ENCODE results near the gene LGALS7. TPM values are rescaled to one million over a fixed set of nuclear protein-coding genes. Genes with fewer than 3 reads are reported as not detected.

Gene LGALS7
- total RNA-seq, 1 experiment from 2014 or later: 2.1 TPM

DNA sequence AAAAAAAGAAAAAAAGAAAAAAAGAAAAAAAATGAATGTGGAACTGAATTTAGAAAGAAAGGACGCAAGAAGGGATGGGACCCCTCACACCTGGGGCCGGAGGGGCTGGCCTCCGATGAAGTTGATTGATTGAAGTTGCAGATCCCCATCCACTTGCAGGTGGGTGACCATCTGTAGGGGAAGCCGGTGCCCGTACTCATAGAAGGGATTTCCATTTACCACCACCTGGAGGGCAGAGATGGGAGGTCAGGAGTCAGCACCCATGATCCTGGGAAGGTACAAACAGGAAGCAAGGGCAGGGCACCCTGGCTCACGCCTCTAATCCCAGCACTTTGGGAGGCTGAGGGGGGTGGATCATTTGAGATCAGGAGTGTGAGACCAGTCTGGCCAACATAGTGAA, 33.1 kb upstream of the LGALS7 start:
- no peak overlapping the region for H3K27ac ChIP-seq

DNA sequence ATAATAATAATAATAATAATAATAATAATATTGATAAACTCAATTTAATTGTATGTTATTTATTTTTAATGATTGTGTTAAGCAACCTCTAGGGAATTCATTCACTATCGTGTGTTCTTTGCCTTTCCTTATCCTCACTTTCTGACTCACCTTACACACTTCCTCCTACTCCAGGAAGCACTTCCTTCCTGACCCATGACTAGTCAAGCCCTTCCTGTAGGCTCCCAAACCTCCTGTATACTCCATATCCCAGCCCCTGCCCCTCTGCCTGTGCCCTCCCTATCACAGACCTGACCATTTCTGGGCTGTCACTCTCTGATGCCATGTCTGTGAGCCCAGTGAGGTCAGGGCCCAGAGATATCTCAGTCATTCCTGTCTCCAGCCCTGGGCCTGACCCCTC, 31.9 kb upstream of the LGALS7 start:
- Histone ChIP-seq H3K36me3 (ENCODE audit: low read depth) (no peaks in the 10 kb centered on the region), H4K20me1 (ENCODE audit: insufficient read depth) (no peaks in the 10 kb centered on the region), H3K4me3 (no peak overlapping the region), H3K9me2 (ENCODE audit: insufficient read depth) (no peaks in the 10 kb centered on the region), H3K9me3 (ENCODE audit: insufficient read depth, low read depth) (peaks cover 6% of the 10 kb centered on the region), H3K27me3 (ENCODE audit: insufficient read depth, low read depth) (no peaks in the 10 kb centered on the region), H3K79me2 (ENCODE audit: low read depth) (no peaks in the 10 kb centered on the region), H3K4me2 (no peak overlapping the region), H2AFZ (no peak overlapping the region), H3K27ac (no peak overlapping the region), H3F3A (ENCODE audit: insufficient read depth, low read depth) (peaks cover 6% of the 10 kb centered on the region), H3K4me1 (replicated peaks; ENCODE audit: insufficient read depth) (peaks cover 8% of the 10 kb centered on the region)
- DNase-seq: peak in 1 of 2 experiments; percentile 35
- CTCF ChIA-PET: no interaction called here
- no peak for TF ChIP-seq EZH2 (IDR thresholded peaks at IDR 0.05; ENCODE audit: low read depth)
- TF ChIP-seq, protein P1, sequence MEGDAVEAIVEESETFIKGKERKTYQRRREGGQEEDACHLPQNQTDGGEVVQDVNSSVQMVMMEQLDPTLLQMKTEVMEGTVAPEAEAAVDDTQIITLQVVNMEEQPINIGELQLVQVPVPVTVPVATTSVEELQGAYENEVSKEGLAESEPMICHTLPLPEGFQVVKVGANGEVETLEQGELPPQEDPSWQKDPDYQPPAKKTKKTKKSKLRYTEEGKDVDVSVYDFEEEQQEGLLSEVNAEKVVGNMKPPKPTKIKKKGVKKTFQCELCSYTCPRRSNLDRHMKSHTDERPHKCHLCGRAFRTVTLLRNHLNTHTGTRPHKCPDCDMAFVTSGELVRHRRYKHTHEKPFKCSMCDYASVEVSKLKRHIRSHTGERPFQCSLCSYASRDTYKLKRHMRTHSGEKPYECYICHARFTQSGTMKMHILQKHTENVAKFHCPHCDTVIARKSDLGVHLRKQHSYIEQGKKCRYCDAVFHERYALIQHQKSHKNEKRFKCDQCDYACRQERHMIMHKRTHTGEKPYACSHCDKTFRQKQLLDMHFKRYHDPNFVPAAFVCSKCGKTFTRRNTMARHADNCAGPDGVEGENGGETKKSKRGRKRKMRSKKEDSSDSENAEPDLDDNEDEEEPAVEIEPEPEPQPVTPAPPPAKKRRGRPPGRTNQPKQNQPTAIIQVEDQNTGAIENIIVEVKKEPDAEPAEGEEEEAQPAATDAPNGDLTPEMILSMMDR (conservative IDR thresholded peaks at IDR 0.05): no peak
- POLR2A ChIA-PET (ENCODE audit: unreplicated experiment): no interaction called here
- intact Hi-C loops (cut with micrococcal nuclease; ENCODE audit: unreplicated experiment): no loop called here
- no TSS peak for BruUV-seq (replicated peaks)

More for the DNA sequence above, 33.1 kb upstream of the LGALS7 start:
- Histone ChIP-seq H3K9me2 (ENCODE audit: insufficient read depth) (no peaks in the 10 kb centered on the region), H3K9me3 (ENCODE audit: insufficient read depth, low read depth) (no peaks in the 10 kb centered on the region), H3K79me2 (ENCODE audit: low read depth) (no peaks in the 10 kb centered on the region), H3K27me3 (ENCODE audit: insufficient read depth, low read depth) (no peaks in the 10 kb centered on the region), H3K4me1 (replicated peaks; ENCODE audit: insufficient read depth) (no peaks in the 10 kb centered on the region), H3K36me3 (ENCODE audit: low read depth) (no peaks in the 10 kb centered on the region), H3K4me3 (no peak overlapping the region), H4K20me1 (ENCODE audit: insufficient read depth) (no peaks in the 10 kb centered on the region), H3K4me2 (no peak overlapping the region), H3F3A (ENCODE audit: insufficient read depth, low read depth) (no peaks in the 10 kb centered on the region), H2AFZ (no peak overlapping the region)
- CTCF ChIA-PET: interaction anchor here (0.6 kb wide), 1 partner anchor 25 kb away, joined by 6 read pairs; the partner anchor contains the start of gene ECH1
- TF ChIP-seq, protein P1 (conservative IDR thresholded peaks at IDR 0.05): no peak
- no peak for TF ChIP-seq EZH2 (IDR thresholded peaks at IDR 0.05; ENCODE audit: low read depth)
- POLR2A ChIA-PET (ENCODE audit: unreplicated experiment): interaction anchor here (0.7 kb wide), 1 partner anchor 134 kb away, joined by 3 read pairs; no protein-coding TSS in a partner anchor
- DNase-seq: no peak
- intact Hi-C loops (cut with micrococcal nuclease; ENCODE audit: unreplicated experiment): no loop called here
- no TSS peak for BruUV-seq (replicated peaks)

DNA sequence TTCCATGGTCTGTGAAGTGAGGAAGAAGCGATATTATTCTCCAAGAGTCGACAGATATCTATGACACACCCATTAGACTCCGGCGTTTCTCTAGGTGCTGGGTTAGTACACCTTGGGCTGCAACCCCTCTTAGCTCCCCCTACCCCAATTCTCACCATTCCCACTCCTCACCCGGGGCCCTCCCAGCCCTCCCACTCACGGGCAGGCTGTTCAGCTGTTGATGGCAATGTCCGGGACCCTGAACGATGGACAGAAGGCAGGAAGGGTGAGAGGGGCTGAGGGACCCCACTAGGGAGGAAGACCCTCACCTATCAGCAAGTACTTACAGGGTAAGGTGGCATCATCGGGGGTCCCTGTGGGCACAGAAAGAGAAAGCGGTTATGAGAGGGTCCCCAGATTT, 30.2 kb upstream of the LGALS7 start:
- no peaks in the 10 kb centered on the region for H3K9me2 ChIP-seq (ENCODE audit: insufficient read depth)
- DNase-seq: no peak
- H3K36me3 ChIP-seq (ENCODE audit: low read depth): no peaks in the 10 kb centered on the region
- H3K4me1 ChIP-seq (replicated peaks; ENCODE audit: insufficient read depth): peaks cover 21% of the 10 kb centered on the region
- peaks cover 6% of the 10 kb centered on the region for H3K9me3 ChIP-seq (ENCODE audit: insufficient read depth, low read depth)
- no peaks in the 10 kb centered on the region for H4K20me1 ChIP-seq (ENCODE audit: insufficient read depth)
- CTCF ChIA-PET: no interaction called here
- peaks cover 19% of the 10 kb centered on the region for H3F3A ChIP-seq (ENCODE audit: insufficient read depth, low read depth)
- H3K79me2 ChIP-seq (ENCODE audit: low read depth): no peaks in the 10 kb centered on the region
- no peak overlapping the region for H3K27ac ChIP-seq
- BruUV-seq (replicated peaks): no TSS peak
- intact Hi-C loops (cut with micrococcal nuclease; ENCODE audit: unreplicated experiment): no loop called here
- no peak overlapping the region for H3K4me2 ChIP-seq
- no peak overlapping the region for H2AFZ ChIP-seq
- no peaks in the 10 kb centered on the region for H3K27me3 ChIP-seq (ENCODE audit: insufficient read depth, low read depth)
- POLR2A ChIA-PET (ENCODE audit: unreplicated experiment): no interaction called here
- no peak overlapping the region for H3K4me3 ChIP-seq
- TF ChIP-seq EZH2 (IDR thresholded peaks at IDR 0.05; ENCODE audit: low read depth): no peak
- TF ChIP-seq, protein P1 (conservative IDR thresholded peaks at IDR 0.05): no peak
